Astrocyte of the spinal cord (primary cell): ENCODE measurements around the gene ZNHIT6.
A peak's percentile ranks its signal among the peaks of the same experiment; 100 is the strongest.

Experiments
- DNase-seq: peaks from one replicate; pipeline ENCODE4 v3.0.0; 2011; ENCODE audit warnings: low read depth, low spot score
- H3K4me3 ChIP-seq: 2 replicates; pipeline ENCODE4 v1.5.1; 2011; ENCODE audit warnings: low read depth, mild to moderate bottlenecking, low read length, moderate library complexity
- in situ Hi-C: cut with HindIII; loops from 2 replicates; pipeline ENCODE4 v1.10.0; 2017; ENCODE audit warnings: low sequenced_read_pairs
- TF ChIP-seq, protein P1 (sequence below): IDR thresholded peaks from 2 replicates; pipeline ENCODE4 v1.5.1; 2012; ENCODE audit warnings: low read depth, mild to moderate bottlenecking, low read length, inconsistent platforms

The ZNHIT6 gene

DNA sequence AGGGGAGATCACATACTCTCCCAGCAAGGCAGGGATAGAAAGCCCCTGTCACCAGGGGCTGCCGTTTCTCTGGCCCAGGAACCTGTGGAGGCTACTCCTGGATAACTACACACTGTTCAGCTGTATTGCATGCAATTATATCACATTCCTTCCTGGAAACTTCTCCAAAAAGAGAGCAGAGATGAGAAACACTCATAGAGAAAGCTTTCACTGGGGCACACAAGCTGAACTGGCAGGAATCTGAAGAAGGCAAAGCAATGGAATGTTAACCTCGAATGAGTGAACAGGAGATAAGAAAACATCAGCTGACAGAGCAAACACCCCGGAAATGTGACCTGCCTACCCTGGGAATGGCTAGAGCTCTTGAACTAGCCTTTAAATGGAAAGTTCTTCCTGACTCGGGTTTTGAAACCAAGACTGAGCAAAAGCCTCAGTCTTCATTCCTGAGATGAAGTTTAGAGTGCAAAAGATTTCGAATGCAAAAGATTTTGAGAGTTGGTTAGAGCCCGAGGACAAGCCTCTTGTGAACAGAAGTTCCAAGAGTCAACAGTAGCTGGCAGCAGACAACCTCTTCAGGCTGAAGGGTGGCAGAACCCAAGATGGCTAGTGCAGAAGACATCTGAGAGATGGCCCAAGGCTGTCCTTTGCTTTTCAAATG lies 95.4 kb downstream of the ZNHIT6 start:
- no peak overlapping the region for H3K4me3 ChIP-seq
- DNase-seq: peak; percentile 89
- TF ChIP-seq, protein P1, sequence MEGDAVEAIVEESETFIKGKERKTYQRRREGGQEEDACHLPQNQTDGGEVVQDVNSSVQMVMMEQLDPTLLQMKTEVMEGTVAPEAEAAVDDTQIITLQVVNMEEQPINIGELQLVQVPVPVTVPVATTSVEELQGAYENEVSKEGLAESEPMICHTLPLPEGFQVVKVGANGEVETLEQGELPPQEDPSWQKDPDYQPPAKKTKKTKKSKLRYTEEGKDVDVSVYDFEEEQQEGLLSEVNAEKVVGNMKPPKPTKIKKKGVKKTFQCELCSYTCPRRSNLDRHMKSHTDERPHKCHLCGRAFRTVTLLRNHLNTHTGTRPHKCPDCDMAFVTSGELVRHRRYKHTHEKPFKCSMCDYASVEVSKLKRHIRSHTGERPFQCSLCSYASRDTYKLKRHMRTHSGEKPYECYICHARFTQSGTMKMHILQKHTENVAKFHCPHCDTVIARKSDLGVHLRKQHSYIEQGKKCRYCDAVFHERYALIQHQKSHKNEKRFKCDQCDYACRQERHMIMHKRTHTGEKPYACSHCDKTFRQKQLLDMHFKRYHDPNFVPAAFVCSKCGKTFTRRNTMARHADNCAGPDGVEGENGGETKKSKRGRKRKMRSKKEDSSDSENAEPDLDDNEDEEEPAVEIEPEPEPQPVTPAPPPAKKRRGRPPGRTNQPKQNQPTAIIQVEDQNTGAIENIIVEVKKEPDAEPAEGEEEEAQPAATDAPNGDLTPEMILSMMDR: peak; percentile 68
- in situ Hi-C loops: no loop called here

DNA sequence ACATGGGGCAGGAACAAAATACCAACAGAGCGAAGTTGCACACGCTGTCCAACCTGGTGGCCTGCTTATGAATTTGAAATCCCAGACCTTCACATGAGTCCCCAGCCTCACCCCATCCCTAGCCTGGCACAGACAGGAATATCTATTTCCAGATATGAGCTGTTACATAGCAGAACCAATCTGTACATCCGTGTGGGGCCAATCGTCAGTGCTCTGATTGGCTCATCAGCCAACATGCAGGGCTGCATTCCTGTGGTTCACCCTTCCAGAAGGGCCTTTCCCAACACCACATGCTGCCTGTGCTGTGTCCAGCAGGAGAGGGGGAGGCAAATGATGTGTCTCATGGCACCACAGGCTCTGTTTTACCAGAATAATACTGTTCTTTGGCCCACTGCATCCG lies 96.4 kb downstream of the ZNHIT6 start:
- H3K4me3 ChIP-seq: no peak overlapping the region
- TF ChIP-seq, protein P1: no peak
- in situ Hi-C loops: no loop called here
- DNase-seq: peak; percentile 99

DNA sequence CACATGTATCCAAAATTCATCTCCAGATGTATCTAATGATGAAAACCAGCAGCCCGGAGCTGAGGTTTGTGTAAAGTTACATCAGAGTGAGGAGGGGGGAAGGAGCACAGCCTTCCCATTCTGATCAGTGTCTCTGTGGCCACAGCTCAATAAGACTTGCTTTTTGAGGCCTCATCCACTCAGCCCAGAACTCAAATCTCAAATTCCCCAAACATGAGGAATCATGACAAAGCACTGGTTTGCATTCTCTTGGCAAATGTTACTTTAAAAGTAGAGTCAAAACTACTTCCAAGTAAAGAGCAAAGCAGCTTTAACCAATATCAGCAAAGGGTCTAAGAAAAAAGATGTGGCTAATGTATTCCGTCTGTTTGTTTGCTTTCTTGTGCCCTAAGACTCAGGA lies 96.8 kb downstream of the ZNHIT6 start:
- TF ChIP-seq, protein P1: no peak
- no peak overlapping the region for H3K4me3 ChIP-seq
- in situ Hi-C loops: no loop called here
- DNase-seq: peak; percentile 87

DNA sequence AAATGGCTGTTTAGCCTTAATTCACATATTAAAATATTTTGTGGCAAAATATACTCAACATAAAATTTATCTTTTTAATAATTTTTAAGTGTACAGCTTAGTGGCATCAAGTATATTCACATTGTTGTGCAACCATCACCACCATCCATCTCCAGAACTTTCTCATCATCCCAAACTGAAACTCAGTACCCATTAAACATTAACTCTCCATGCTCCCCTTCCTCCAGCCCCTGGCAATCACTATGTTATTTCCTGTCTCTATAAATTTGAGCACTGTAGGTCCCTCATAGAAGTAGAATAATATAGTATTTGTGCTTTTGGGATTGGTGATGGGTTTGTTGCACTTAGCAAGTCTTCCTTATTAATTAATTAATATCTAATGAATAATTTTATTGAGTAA lies 98.3 kb downstream of the ZNHIT6 start:
- TF ChIP-seq, protein P1: no peak
- no peak overlapping the region for H3K4me3 ChIP-seq
- no peak for DNase-seq
- in situ Hi-C loops: no loop called here

DNA sequence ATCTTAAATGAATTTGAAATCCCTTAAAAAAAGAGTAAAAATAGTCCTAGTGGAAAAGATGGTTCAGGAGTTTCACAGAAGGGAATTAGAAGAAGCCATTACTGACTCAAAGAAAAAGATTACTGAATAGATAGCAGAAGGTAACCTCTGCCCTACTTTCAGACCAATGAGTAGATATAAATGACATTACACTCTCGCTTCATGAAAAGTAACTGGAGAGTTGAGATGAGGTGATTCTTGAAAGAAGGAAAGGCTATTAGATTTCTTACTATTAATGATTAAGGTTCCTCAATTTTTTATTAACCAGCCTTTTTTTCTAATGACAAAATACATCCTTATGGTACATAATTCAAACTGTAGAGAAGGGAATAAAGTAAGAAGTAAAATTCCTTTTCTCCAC lies 99.4 kb downstream of the ZNHIT6 start:
- no peak for DNase-seq
- H3K4me3 ChIP-seq: no peak overlapping the region
- TF ChIP-seq, protein P1: no peak
- in situ Hi-C loops: no loop called here

DNA sequence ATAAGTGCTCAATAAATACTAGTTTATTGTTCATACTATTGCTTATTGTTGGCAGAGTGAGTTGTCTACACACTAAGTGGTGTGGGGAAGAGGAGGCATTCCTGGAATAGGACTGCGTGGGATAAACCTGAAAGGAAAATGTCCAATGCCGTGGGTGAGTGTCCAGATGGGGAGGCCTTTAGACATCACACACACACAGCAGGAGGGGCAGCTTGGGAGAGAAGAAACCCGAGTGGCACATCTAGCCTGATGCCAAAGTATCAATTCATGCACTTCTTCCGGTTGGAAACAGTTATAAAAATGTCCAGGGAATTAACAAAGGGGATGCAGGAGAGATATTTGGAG lies 100.3 kb downstream of the ZNHIT6 start:
- H3K4me3 ChIP-seq: no peak overlapping the region
- DNase-seq: no peak
- TF ChIP-seq, protein P1: no peak
- in situ Hi-C loops: no loop called here
